Breast epithelium (tissue), 4 donors: ENCODE results near the gene NLGN4Y. TPM values are rescaled to one million over a fixed set of nuclear protein-coding genes. Genes with fewer than 3 reads are reported as not detected.

ENCODE experiments used
- DNase-seq, 2 donors: peaks; one replicate each; pipeline ENCODE4 v3.0.0-alpha.2; 2019; ENCODE audit warnings: low spot score in 2 of 2
- H3K27ac ChIP-seq, 2 donors: fragments of 200-600 bp; sonication (generic) in 1 of 2; one replicate each; pipeline ENCODE4 v1.5.1; 2016 to 2019; ENCODE audit warnings: mild to moderate bottlenecking in 1 of 2
- H3K27me3 ChIP-seq, 2 donors: fragments of 200-600 bp; sonication (generic) in 1 of 2; one replicate each; pipeline versions ENCODE4 v1.5.1 to v1.6.0; 2017 to 2019; ENCODE audit warnings: control low read depth in 1 of 2, mild to moderate bottlenecking in 1 of 2
- H3K36me3 ChIP-seq: fragments of 200-600 bp; one replicate; pipeline ENCODE4 v1.5.1; 2019
- H3K4me1 ChIP-seq, 2 donors: fragments of 200-600 bp; sonication (generic); one replicate each; pipeline ENCODE4 v1.5.1; 2016 to 2019; ENCODE audit warnings: control low read depth in 1 of 2
- H3K4me3 ChIP-seq, 3 donors: fragments of 200-600 bp; sonication (generic); 1 replicate in 2 of 3; 2 replicates in 1 of 3; pipeline ENCODE4 v1.5.1; 2016 to 2019; ENCODE audit warnings: mild to moderate bottlenecking in 3 of 3, moderate library complexity in 2 of 3
- H3K9me3 ChIP-seq, 2 donors: fragments of 200-600 bp; sonication (generic) in 1 of 2; one replicate each; pipeline ENCODE4 v1.5.1; 2016 to 2019; ENCODE audit warnings: control low read depth in 1 of 2
- POLR2A ChIP-seq: fragments of 450-650 bp; IDR thresholded peaks from one replicate; pipeline ENCODE4 v1.6.1; 2016; ENCODE audit warnings: antibody characterized with exemption, mild to moderate bottlenecking, moderate library complexity
- POLR2AphosphoS5 ChIP-seq, 3 donors: sonication (generic); formaldehyde crosslinking; IDR thresholded peaks; one replicate each; pipeline ENCODE4 v1.6.1; 2017; ENCODE audit warnings: antibody characterized with exemption in 3 of 3
- intact Hi-C: fragments of 100-400 bp; cut with DNase I; formaldehyde crosslinking; loops from one replicate; pipeline ENCODE4 v1.15.1; 2023; ENCODE audit warnings: low total_unique reads
- total RNA-seq, 3 donors: library from RNA; depleted of rRNA; stranded (reverse); fragments of >200 nt; gene quantifications; one replicate each; pipeline ENCODE4 v1.1.0, GENCODE V29; 2016
- TF ChIP-seq, protein P1 (sequence below), 3 donors: fragments of 450-650 bp; IDR thresholded peaks; one replicate each; pipeline ENCODE4 v1.5.1; 2016 to 2017; ENCODE audit warnings: antibody characterized with exemption in 3 of 3, mild to moderate bottlenecking in 3 of 3, moderate library complexity in 3 of 3

Gene NLGN4Y
- total RNA-seq, 3 donors from 2014 or later = 0.15 to 20.3 TPM; not detected in 1

DNA sequence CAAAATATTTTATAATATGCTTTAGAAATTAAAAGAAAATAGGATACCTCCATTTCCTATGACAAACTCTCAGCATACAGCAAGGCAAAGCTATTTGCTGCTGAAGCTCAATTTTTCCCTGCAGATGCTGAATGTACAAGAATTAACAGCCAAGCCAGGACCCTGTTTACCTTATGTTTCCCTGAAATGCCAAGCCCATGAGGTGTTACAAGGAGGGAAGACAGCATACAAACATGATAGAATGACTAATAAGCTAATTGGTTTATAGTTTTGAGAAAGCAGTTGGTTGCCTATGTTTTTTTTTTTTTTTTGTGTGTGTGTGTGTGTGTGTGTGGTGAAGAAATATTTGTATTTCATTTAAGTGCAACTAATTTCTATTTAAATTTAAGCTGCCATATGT, 113.2 kb downstream of the NLGN4Y start:
- Histone ChIP-seq H3K4me1 (no peaks in the 10 kb centered on the region), H3K27me3 (no peaks in the 10 kb centered on the region), H3K4me3 (no peak overlapping the region), H3K36me3 (no peaks in the 10 kb centered on the region), H3K9me3 (no peaks in the 10 kb centered on the region), H3K27ac (no peak overlapping the region)
- TF ChIP-seq POLR2AphosphoS5 (IDR thresholded peaks at IDR 0.05) = no peak
- TF ChIP-seq, protein P1, sequence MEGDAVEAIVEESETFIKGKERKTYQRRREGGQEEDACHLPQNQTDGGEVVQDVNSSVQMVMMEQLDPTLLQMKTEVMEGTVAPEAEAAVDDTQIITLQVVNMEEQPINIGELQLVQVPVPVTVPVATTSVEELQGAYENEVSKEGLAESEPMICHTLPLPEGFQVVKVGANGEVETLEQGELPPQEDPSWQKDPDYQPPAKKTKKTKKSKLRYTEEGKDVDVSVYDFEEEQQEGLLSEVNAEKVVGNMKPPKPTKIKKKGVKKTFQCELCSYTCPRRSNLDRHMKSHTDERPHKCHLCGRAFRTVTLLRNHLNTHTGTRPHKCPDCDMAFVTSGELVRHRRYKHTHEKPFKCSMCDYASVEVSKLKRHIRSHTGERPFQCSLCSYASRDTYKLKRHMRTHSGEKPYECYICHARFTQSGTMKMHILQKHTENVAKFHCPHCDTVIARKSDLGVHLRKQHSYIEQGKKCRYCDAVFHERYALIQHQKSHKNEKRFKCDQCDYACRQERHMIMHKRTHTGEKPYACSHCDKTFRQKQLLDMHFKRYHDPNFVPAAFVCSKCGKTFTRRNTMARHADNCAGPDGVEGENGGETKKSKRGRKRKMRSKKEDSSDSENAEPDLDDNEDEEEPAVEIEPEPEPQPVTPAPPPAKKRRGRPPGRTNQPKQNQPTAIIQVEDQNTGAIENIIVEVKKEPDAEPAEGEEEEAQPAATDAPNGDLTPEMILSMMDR (IDR thresholded peaks at IDR 0.05) = no peak
- no peak for TF ChIP-seq POLR2A
- intact Hi-C loops = no loop called here
- no peak for DNase-seq

- no peak overlapping the region for H3K27ac ChIP-seq
- no peaks in the 10 kb centered on the region for H3K4me1 ChIP-seq
- H3K4me3 ChIP-seq = no peak overlapping the region
- no peaks in the 10 kb centered on the region for H3K9me3 ChIP-seq
- no peaks in the 10 kb centered on the region for H3K27me3 ChIP-seq
- intact Hi-C loops = no loop called here
- TF ChIP-seq POLR2A = no peak
- TF ChIP-seq POLR2AphosphoS5 (IDR thresholded peaks at IDR 0.05) = no peak
- TF ChIP-seq, protein P1 (IDR thresholded peaks at IDR 0.05) = no peak
- no peak for DNase-seq
- no peaks in the 10 kb centered on the region for H3K36me3 ChIP-seq
Measured at GRCh38 chrY:14641853-14642252, 117.5 kb downstream of the NLGN4Y start.

- Histone ChIP-seq H3K9me3 (no peaks in the 10 kb centered on the region), H3K4me1 (no peaks in the 10 kb centered on the region), H3K36me3 (no peaks in the 10 kb centered on the region), H3K27ac (no peak overlapping the region), H3K27me3 (no peaks in the 10 kb centered on the region), H3K4me3 (no peak overlapping the region)
- DNase-seq = no peak
- intact Hi-C loops = no loop called here
- TF ChIP-seq, protein P1 (IDR thresholded peaks at IDR 0.05) = no peak
- TF ChIP-seq POLR2AphosphoS5 (IDR thresholded peaks at IDR 0.05) (no peak), POLR2A (no peak)
Measured at GRCh38 chrY:14644157-14644952, 120.0 kb downstream of the NLGN4Y start.

DNA sequence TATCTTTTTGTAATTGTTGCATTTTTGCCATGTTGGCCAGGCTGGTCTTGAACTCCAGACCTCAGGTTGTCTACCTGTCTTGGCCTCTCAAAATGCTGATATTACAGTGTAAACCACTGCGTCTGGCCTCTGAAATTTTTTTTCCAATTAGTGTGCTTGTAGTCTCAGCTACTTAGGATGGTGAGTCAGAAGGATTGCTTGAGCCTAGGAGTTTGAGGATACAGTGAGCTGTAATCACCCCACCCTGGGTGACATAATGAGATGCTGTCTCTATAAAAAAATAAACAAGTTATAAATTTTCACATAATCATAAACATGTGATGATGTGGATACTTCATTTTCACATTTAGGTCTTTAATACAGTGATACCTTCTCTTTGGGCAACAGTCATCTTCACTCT, 154.9 kb downstream of the NLGN4Y start:
- no peaks in the 10 kb centered on the region for H3K27me3 ChIP-seq
- H3K9me3 ChIP-seq = no peaks in the 10 kb centered on the region
- intact Hi-C loops = no loop called here
- no peak overlapping the region for H3K4me3 ChIP-seq
- H3K36me3 ChIP-seq = no peaks in the 10 kb centered on the region
- H3K27ac ChIP-seq = no peak overlapping the region
- no peak for DNase-seq
- TF ChIP-seq POLR2AphosphoS5 (IDR thresholded peaks at IDR 0.05) (no peak), POLR2A (no peak)
- TF ChIP-seq, protein P1 (IDR thresholded peaks at IDR 0.05) = no peak
- H3K4me1 ChIP-seq = no peaks in the 10 kb centered on the region

DNA sequence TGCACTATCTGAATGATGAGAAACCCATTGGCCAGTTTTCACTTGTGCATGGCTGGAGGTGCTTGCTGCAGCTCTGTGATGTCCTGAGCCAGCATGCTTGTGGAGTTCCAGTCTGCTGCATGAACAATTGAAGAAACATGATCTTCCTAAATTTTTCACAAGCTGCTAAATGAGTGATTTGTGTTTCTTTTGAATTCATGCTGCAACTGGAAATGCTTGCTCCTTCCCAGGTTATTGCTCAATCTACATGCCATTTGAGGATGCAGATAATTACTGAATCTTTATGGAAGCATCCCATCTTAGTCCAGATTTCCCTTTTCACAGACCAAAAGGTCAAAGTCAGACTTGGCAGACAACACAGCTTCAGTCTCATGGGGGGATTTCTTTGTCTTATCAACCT, 170.2 kb downstream of the NLGN4Y start:
- no peaks in the 10 kb centered on the region for H3K36me3 ChIP-seq
- no peak for DNase-seq
- no peaks in the 10 kb centered on the region for H3K9me3 ChIP-seq
- intact Hi-C loops = no loop called here
- no peaks in the 10 kb centered on the region for H3K4me1 ChIP-seq
- H3K27ac ChIP-seq = no peak overlapping the region
- no peaks in the 10 kb centered on the region for H3K27me3 ChIP-seq
- TF ChIP-seq, protein P1 (IDR thresholded peaks at IDR 0.05) = no peak
- TF ChIP-seq POLR2A = no peak
- TF ChIP-seq POLR2AphosphoS5 (IDR thresholded peaks at IDR 0.05) = no peak
- H3K4me3 ChIP-seq = no peak overlapping the region
